IPS-15b (cell line): ENCODE results near the gene NACA2.

Experiments used
- H3K27me3 ChIP-seq: one replicate; pipeline ENCODE4 v1.6.1; 2013; ENCODE audit warnings: low read length; ENCODE audit not compliant: control insufficient read depth, insufficient read depth
- H3K36me3 ChIP-seq: one replicate; pipeline ENCODE4 v1.6.1; 2013; ENCODE audit warnings: low read length; ENCODE audit not compliant: control insufficient read depth, insufficient read depth
- H3K4me1 ChIP-seq: one replicate; pipeline ENCODE4 v1.6.1; 2013; ENCODE audit warnings: mild to moderate bottlenecking, low read length; ENCODE audit not compliant: control insufficient read depth, insufficient read depth
- H3K4me3 ChIP-seq: one replicate; pipeline ENCODE4 v1.5.1; 2013; ENCODE audit warnings: low read depth, low read length
- H3K9ac ChIP-seq: one replicate; pipeline ENCODE4 v1.6.1; 2013; ENCODE audit warnings: low read depth, mild to moderate bottlenecking, low read length
- H3K9me3 ChIP-seq: one replicate; pipeline ENCODE4 v1.6.1; 2013; ENCODE audit warnings: mild to moderate bottlenecking, low read length; ENCODE audit not compliant: control insufficient read depth, insufficient read depth

Gene NACA2

DNA sequence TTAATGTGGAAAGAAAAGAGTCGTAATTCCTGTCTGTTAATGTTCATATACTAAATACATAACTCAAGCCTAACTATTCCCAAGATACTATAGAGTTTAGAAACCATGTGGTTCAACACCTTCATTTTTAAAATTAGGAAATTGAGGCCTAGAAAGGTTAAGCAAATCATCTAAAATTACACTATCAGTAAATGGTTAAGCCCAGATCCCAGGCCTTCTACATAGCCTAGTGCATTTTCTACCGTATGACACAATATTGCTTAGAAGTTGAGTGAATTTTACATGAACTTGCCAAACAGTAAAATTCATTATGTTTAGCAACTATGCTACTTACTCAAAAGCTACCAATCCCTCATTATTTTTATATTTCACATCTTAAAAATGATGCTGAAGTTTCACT, 6.8 kb downstream of the NACA2 start:
- H3K36me3 ChIP-seq, result no peaks in the 10 kb centered on the region
- H3K9me3 ChIP-seq, result no peaks in the 10 kb centered on the region
- no peaks in the 10 kb centered on the region for H3K27me3 ChIP-seq
- no peaks in the 10 kb centered on the region for H3K4me1 ChIP-seq
- no peak overlapping the region for H3K4me3 ChIP-seq
- no peak overlapping the region for H3K9ac ChIP-seq

- H3K4me1 ChIP-seq, result no peaks in the 10 kb centered on the region
- H3K9me3 ChIP-seq, result no peaks in the 10 kb centered on the region
- H3K4me3 ChIP-seq, result no peak overlapping the region
- H3K36me3 ChIP-seq, result no peaks in the 10 kb centered on the region
- no peak overlapping the region for H3K9ac ChIP-seq
- H3K27me3 ChIP-seq, result no peaks in the 10 kb centered on the region
Observed at GRCh38 chr17:61583660-61584264, 7.3 kb downstream of the NACA2 start.

DNA sequence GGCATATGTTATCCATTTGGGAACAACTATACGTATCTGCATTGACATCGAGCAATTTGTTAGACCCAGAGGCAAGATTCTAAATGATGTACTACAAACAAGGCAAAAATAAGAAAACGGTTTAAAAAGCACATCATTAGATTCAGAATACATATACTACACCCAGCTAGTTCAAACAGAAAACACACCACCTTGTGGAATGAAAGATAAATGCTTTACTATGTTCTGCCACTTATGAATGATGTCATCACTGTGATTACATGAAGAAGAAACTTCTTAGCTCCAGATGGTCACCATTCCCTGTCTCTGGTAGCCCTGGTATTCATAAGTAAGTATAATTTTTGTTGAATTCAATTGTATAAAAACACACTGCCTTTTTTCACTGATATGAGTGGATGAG, 7.8 kb downstream of the NACA2 start:
- Histone ChIP-seq H3K4me3 (no peak overlapping the region), H3K27me3 (no peaks in the 10 kb centered on the region), H3K9ac (no peak overlapping the region), H3K9me3 (no peaks in the 10 kb centered on the region), H3K4me1 (no peaks in the 10 kb centered on the region), H3K36me3 (no peaks in the 10 kb centered on the region)

- Histone ChIP-seq H3K4me1 (no peaks in the 10 kb centered on the region), H3K27me3 (no peaks in the 10 kb centered on the region), H3K4me3 (no peak overlapping the region), H3K9me3 (no peaks in the 10 kb centered on the region), H3K36me3 (no peaks in the 10 kb centered on the region), H3K9ac (no peak overlapping the region)
Observed at GRCh38 chr17:61582593-61582992, 8.4 kb downstream of the NACA2 start.

- Histone ChIP-seq H3K9ac (no peak overlapping the region), H3K36me3 (no peaks in the 10 kb centered on the region), H3K27me3 (no peaks in the 10 kb centered on the region), H3K4me1 (no peaks in the 10 kb centered on the region), H3K4me3 (no peak overlapping the region), H3K9me3 (no peaks in the 10 kb centered on the region)
Observed at GRCh38 chr17:61581611-61582349, 9.2 kb downstream of the NACA2 start.

DNA sequence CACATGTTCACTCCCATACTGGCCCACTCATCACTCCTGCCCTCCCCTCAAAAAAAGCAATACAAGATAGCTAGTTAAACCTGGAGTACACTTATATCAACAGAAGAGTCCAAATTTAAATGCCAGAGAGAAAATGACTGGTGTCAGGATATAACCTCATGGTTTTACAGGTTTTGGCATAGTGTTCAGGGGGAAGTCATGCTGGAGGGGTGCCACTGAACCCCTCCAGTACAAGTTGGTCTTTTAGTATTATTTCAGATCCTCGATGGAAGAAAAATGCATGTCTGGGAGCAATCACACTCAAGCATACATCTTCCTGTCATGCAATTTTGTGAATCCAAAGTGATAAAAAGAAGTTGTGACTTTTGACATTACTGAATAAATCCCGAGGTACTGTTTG, 10.5 kb downstream of the NACA2 start:
- Histone ChIP-seq H3K27me3 (no peaks in the 10 kb centered on the region), H3K9me3 (no peaks in the 10 kb centered on the region), H3K36me3 (no peaks in the 10 kb centered on the region), H3K4me1 (no peaks in the 10 kb centered on the region), H3K9ac (no peak overlapping the region), H3K4me3 (no peak overlapping the region)

DNA sequence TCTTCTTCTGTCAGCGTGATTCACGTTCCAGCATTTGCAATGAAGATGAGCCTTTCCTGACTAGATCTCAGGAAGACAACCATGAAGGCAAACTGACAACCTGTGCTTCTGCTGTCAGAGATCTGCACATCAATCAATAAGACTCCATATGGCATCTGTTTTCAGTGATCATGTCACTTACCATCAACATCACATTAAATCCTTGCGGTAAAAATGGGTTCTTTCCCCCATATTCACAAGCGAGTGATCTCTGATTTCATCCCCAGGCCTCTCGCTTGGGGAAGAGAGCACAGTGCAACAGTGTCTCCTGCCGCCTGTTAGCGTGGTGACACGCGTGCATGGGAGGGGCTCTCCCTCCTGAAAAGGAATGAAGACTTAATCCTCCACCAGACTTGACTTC, 11.1 kb downstream of the NACA2 start:
- Histone ChIP-seq H3K4me1 (no peaks in the 10 kb centered on the region), H3K9ac (no peak overlapping the region), H3K36me3 (no peaks in the 10 kb centered on the region), H3K9me3 (no peaks in the 10 kb centered on the region), H3K4me3 (no peak overlapping the region), H3K27me3 (no peaks in the 10 kb centered on the region)

GRCh38 chr17:61579347-61579746, 11.7 kb downstream of the NACA2 start:
- Histone ChIP-seq H3K9me3 (no peaks in the 10 kb centered on the region), H3K9ac (no peak overlapping the region), H3K4me1 (no peaks in the 10 kb centered on the region), H3K36me3 (no peaks in the 10 kb centered on the region), H3K27me3 (no peaks in the 10 kb centered on the region), H3K4me3 (no peak overlapping the region)

GRCh38 chr17:61578645-61579044, 12.4 kb downstream of the NACA2 start:
- Histone ChIP-seq H3K4me1 (no peaks in the 10 kb centered on the region), H3K4me3 (no peak overlapping the region), H3K9me3 (no peaks in the 10 kb centered on the region), H3K27me3 (no peaks in the 10 kb centered on the region), H3K9ac (no peak overlapping the region), H3K36me3 (no peaks in the 10 kb centered on the region)

GRCh38 chr17:61575983-61576382, 15.0 kb downstream of the NACA2 start:
- Histone ChIP-seq H3K36me3 (no peaks in the 10 kb centered on the region), H3K27me3 (no peaks in the 10 kb centered on the region), H3K9ac (no peak overlapping the region), H3K4me1 (no peaks in the 10 kb centered on the region), H3K9me3 (peaks cover 2% of the 10 kb centered on the region), H3K4me3 (no peak overlapping the region)

- Histone ChIP-seq H3K9me3 (peaks cover 3% of the 10 kb centered on the region), H3K4me3 (no peak overlapping the region), H3K36me3 (no peaks in the 10 kb centered on the region), H3K9ac (no peak overlapping the region), H3K4me1 (no peaks in the 10 kb centered on the region), H3K27me3 (no peaks in the 10 kb centered on the region)
Observed at GRCh38 chr17:61575352-61575975, 15.6 kb downstream of the NACA2 start.
